HCT116 (cell line): Measurements from ENCODE around the gene UBA5. TPM values are rescaled to one million over a fixed set of nuclear protein-coding genes. Genes with fewer than 3 reads are reported as not detected.

Experiments
- ATAC-seq: fragments of 200-7000 bp; cut with Tn5 transposase; 2 replicates; pipeline ENCODE4 v1.9.1; 2020; ENCODE audit warnings: mild to moderate bottlenecking, moderate library complexity
- BruUV-seq: library from RNA; stranded (reverse); fragments of 400-500 nt; replicated peaks from 2 replicates; lab custom pipeline; 2021; lab: Mats Ljungman, UMichigan
- CTCF ChIA-PET: fragments of 300-600 bp; sonication (Branson Sonifier 250); formaldehyde crosslinking; loops from one replicate; lab custom pipeline; 2021; ENCODE audit warnings: antibody characterized with exemption; lab: Charles Lee
- POLR2A ChIA-PET: fragments of 300-600, 350-600 bp; sonication (Branson Sonifier 250); formaldehyde crosslinking; loops from one replicate; lab custom pipeline; 2021; ENCODE audit warnings: antibody characterized with exemption; lab: Charles Lee
- RAD21 ChIA-PET, 2 experiments: fragments of 300-600 bp; sonication (Branson Sonifier 250); formaldehyde crosslinking; loops; one replicate each; lab custom pipeline; 2023; ENCODE audit warnings: low total read pairs in 2 of 2; ENCODE audit not compliant: uncharacterized antibody in 2 of 2, unreplicated experiment in 2 of 2, low non-redundant PET in 1 of 2; lab: Charles Lee
- DNase-seq: peaks from one replicate; pipeline ENCODE4 v3.0.0-alpha.2; 2010; ENCODE audit warnings: low read depth, low spot score
- H2AFZ ChIP-seq: fragments of 200-600 bp; shearing (Covaris generic), sonication (generic); 2 replicates; pipeline ENCODE4 v1.6.1; 2017; ENCODE audit warnings: low read depth, mixed run types, mixed read lengths, antibody characterized with exemption, low read length; ENCODE audit not compliant: poor library complexity, severe bottlenecking
- H3K27ac ChIP-seq: 2 replicates; pipeline ENCODE4 v1.5.1; 2012; ENCODE audit warnings: low read depth, low read length
- H3K27me3 ChIP-seq: fragments of 200-600 bp; sonication (generic); 2 replicates; pipeline ENCODE4 v1.6.1; 2016; ENCODE audit warnings: mixed run types, low read length, mixed read lengths; ENCODE audit not compliant: insufficient read depth
- H3K36me3 ChIP-seq, 2 experiments: fragments of 200-500 bp in 1 of 2; fragments of 200-600 bp in 1 of 2; sonication (Bioruptor generic) in 1 of 2; sonication (generic) in 1 of 2; 2 replicates each; pipeline versions ENCODE4 v1.5.1 to v1.6.1; 2014 to 2016; ENCODE audit warnings: low read length in 2 of 2, inconsistent platforms in 1 of 2, mixed read lengths in 1 of 2, mixed run types in 1 of 2; ENCODE audit not compliant: insufficient read depth in 2 of 2, control insufficient read depth in 1 of 2
- H3K4me1 ChIP-seq, 2 experiments: fragments of 200-600 bp in 1 of 2; sonication (generic) in 1 of 2; 2 replicates each; pipeline versions ENCODE4 v1.5.1 to v1.6.1; 2012 to 2017; ENCODE audit warnings: low read length in 2 of 2, inconsistent platforms in 1 of 2, mild to moderate bottlenecking in 1 of 2, mixed read lengths in 1 of 2, mixed run types in 1 of 2, moderate library complexity in 1 of 2; ENCODE audit not compliant: insufficient read depth in 2 of 2, control insufficient read depth in 1 of 2
- H3K4me2 ChIP-seq: fragments of 200-600 bp; sonication (generic); 2 replicates; pipeline ENCODE4 v1.6.1; 2017; ENCODE audit warnings: mixed run types, low read length, mixed read lengths
- H3K4me3 ChIP-seq, 2 experiments: fragments of 200-600 bp in 1 of 2; sonication (generic) in 1 of 2; replicated peaks in 1 of 2; 2 replicates each; pipeline ENCODE4 v1.5.1; 2011 to 2016; ENCODE audit warnings: low read length in 2 of 2, control low read depth in 1 of 2, low read depth in 1 of 2, mild to moderate bottlenecking in 1 of 2, mixed read lengths in 1 of 2, mixed run types in 1 of 2
- H3K79me2 ChIP-seq: fragments of 200-600 bp; sonication (generic); 2 replicates; pipeline ENCODE4 v1.6.1; 2017; ENCODE audit warnings: mild to moderate bottlenecking, mixed run types, low read length, moderate library complexity, mixed read lengths; ENCODE audit not compliant: insufficient read depth
- H3K9ac ChIP-seq: fragments of 200-600 bp; sonication (generic); 2 replicates; pipeline ENCODE4 v1.6.1; 2016; ENCODE audit warnings: low read length, mixed read lengths
- H3K9me2 ChIP-seq: fragments of 200-600 bp; sonication (generic), shearing (Covaris generic); 2 replicates; pipeline ENCODE4 v1.6.1; 2017; ENCODE audit warnings: mixed run types, mild to moderate bottlenecking, moderate library complexity; ENCODE audit not compliant: insufficient read depth
- H3K9me3 ChIP-seq, 2 experiments: fragments of 200-500 bp in 1 of 2; fragments of 200-600 bp in 1 of 2; sonication (Bioruptor generic) in 1 of 2; sonication (generic) in 1 of 2; 2 replicates each; pipeline ENCODE4 v1.6.1; 2014 to 2017; ENCODE audit warnings: low read length in 2 of 2, mixed read lengths in 2 of 2, inconsistent platforms in 1 of 2, low read depth in 1 of 2, mild to moderate bottlenecking in 1 of 2, mixed run types in 1 of 2, moderate library complexity in 1 of 2; ENCODE audit not compliant: control insufficient read depth in 1 of 2, insufficient read depth in 1 of 2
- H4K20me1 ChIP-seq: fragments of 200-600 bp; sonication (generic), shearing (Covaris generic); 2 replicates; pipeline ENCODE4 v1.6.1; 2017; ENCODE audit warnings: mixed run types, mild to moderate bottlenecking, moderate library complexity; ENCODE audit not compliant: insufficient read depth
- ATF3 ChIP-seq: IDR thresholded peaks from 2 replicates; pipeline ENCODE4 v1.6.1; 2012
- CBX3 ChIP-seq: IDR thresholded peaks from 2 replicates; pipeline ENCODE4 v1.6.1; 2012; ENCODE audit warnings: low read depth
- CEBPB ChIP-seq: IDR thresholded peaks from 2 replicates; pipeline ENCODE4 v1.6.1; 2012; ENCODE audit warnings: low read depth
- ELF1 ChIP-seq: IDR thresholded peaks from 2 replicates; pipeline ENCODE4 v1.6.1; 2012; ENCODE audit warnings: low read depth, borderline replicate concordance
- EZH2 ChIP-seq: fragments of 200-600 bp; sonication (generic); IDR thresholded peaks from 2 replicates; pipeline ENCODE4 v1.6.1; 2017; ENCODE audit warnings: antibody characterized with exemption, mixed run types
- EZH2phosphoT487 ChIP-seq: fragments of 200-600 bp; IDR thresholded peaks from 2 replicates; pipeline ENCODE4 v1.6.1; 2018; ENCODE audit warnings: antibody characterized with exemption, borderline replicate concordance
- FOSL1 ChIP-seq: IDR thresholded peaks from 2 replicates; pipeline ENCODE4 v1.6.1; 2012; ENCODE audit warnings: low read depth
- JUND ChIP-seq: IDR thresholded peaks from 2 replicates; pipeline ENCODE4 v1.6.1; 2012
- MAX ChIP-seq: IDR thresholded peaks from 2 replicates; pipeline ENCODE4 v1.6.1; 2012
- POLR2AphosphoS5 ChIP-seq: IDR thresholded peaks from 2 replicates; pipeline ENCODE4 v1.6.1; 2011; ENCODE audit warnings: mild to moderate bottlenecking, low read depth, low read length, moderate library complexity
- RAD21 ChIP-seq: IDR thresholded peaks from 2 replicates; pipeline ENCODE4 v1.6.1; 2012; ENCODE audit warnings: low read depth, mild to moderate bottlenecking
- REST ChIP-seq: IDR thresholded peaks from 2 replicates; pipeline ENCODE4 v1.6.1; 2012; ENCODE audit warnings: low read depth
- SP1 ChIP-seq: IDR thresholded peaks from 2 replicates; pipeline ENCODE4 v1.6.1; 2012; ENCODE audit warnings: low read depth
- intact Hi-C: fragments of 100-400 bp; cut with micrococcal nuclease; formaldehyde crosslinking; loops from 2 replicates; pipeline ENCODE4 v1.10.0; 2022
- total RNA-seq: library from RNA; stranded (reverse); gene quantifications from one replicate; pipeline ENCODE4 v1.2.1, GENCODE V29; 2021; ENCODE audit not compliant: unreplicated experiment

The UBA5 gene
- total RNA-seq, 1 experiment from 2014 or later: 43.7 TPM

GRCh38 chr3:132716372-132716771 is 56.2 kb downstream of the UBA5 start:
- no peaks in the 10 kb centered on the region for H3K9me2 ChIP-seq
- no TSS peak for BruUV-seq
- no peak overlapping the region for H3K9ac ChIP-seq
- no peak overlapping the region for H3K4me2 ChIP-seq
- no peak overlapping the region for H3K27ac ChIP-seq
- ATAC-seq (no peak), DNase-seq (no peak)
- H4K20me1 ChIP-seq: no peaks in the 10 kb centered on the region
- no peak overlapping the region for H2AFZ ChIP-seq
- H3K36me3 ChIP-seq: peaks cover 5% of the 10 kb centered on the region in 2 experiments; a peak in 1 of 4 replicates
- POLR2A ChIA-PET: no interaction called here
- H3K27me3 ChIP-seq: no peaks in the 10 kb centered on the region
- TF ChIP-seq JUND (no peak), EZH2 (no peak), SP1 (no peak), FOSL1 (no peak), POLR2AphosphoS5 (no peak), MAX (no peak), EZH2phosphoT487 (no peak)
- intact Hi-C loops: no loop called here
- peaks cover 2 to 4% of the 10 kb centered on the region in 2 experiments; a peak in 3 of 4 replicates for H3K4me1 ChIP-seq
- RAD21 ChIA-PET: no interaction called here
- peaks cover 4% of the 10 kb centered on the region for H3K79me2 ChIP-seq
- H3K9me3 ChIP-seq: no peaks in the 10 kb centered on the region
- H3K4me3 ChIP-seq: no peak overlapping the region
- CTCF ChIA-PET: interaction anchor here (0.9 kb wide), 1 partner anchor 10 kb away, joined by 4 read pairs; no protein-coding TSS in a partner anchor

- POLR2A ChIA-PET: no interaction called here
- CTCF ChIA-PET: no interaction called here
- Histone ChIP-seq H2AFZ (no peak overlapping the region), H3K27me3 (no peaks in the 10 kb centered on the region), H3K79me2 (peaks cover 6% of the 10 kb centered on the region), H3K27ac (no peak overlapping the region), H3K9me3 (no peaks in the 10 kb centered on the region), H3K9me2 (no peaks in the 10 kb centered on the region), H3K9ac (no peak overlapping the region), H3K4me1 (peaks cover 7 to 14% of the 10 kb centered on the region in 2 experiments; a peak in 3 of 4 replicates), H3K36me3 (0 out of 4 replicates have a peak, but pooled peaks cover 5% of the 10 kb centered on the region in 2 experiments), H3K4me2 (no peak overlapping the region), H4K20me1 (no peaks in the 10 kb centered on the region), H3K4me3 (no peak overlapping the region)
- RAD21 ChIA-PET: no interaction called here
- no TSS peak for BruUV-seq
- intact Hi-C loops: loop anchor here (5.0 to 10.0 kb wide), 2 partner anchors 852 to 1495 kb away; partner anchors contain the start of gene CDV3
- no peak for TF ChIP-seq EZH2phosphoT487
- no peak for TF ChIP-seq CEBPB
- TF ChIP-seq ATF3: no peak
- no peak for TF ChIP-seq REST
- TF ChIP-seq RAD21: no peak
- no peak for TF ChIP-seq EZH2
- no peak for TF ChIP-seq MAX
- TF ChIP-seq CBX3: no peak
- no peak for TF ChIP-seq SP1
- no peak for TF ChIP-seq ELF1
- no peak for DNase-seq
- no peak for ATAC-seq
Measured at GRCh38 chr3:132720228-132720627, 60.1 kb downstream of the UBA5 start.
